NT2/D1 (cell line): Measurements from ENCODE around the gene UBASH3B.
A peak's percentile ranks its signal among the peaks of the same experiment; 100 is the strongest.

Experiments
- DNase-seq: peaks from one replicate; pipeline ENCODE4 v3.0.0-alpha.2; 2011; ENCODE audit warnings: low read depth, low spot score
- H3K27me3 ChIP-seq: 2 replicates; pipeline ENCODE4 v1.6.0; 2011; ENCODE audit warnings: mild to moderate bottlenecking; ENCODE audit not compliant: insufficient read length, insufficient read depth
- H3K36me3 ChIP-seq: 2 replicates; pipeline ENCODE4 v1.6.1; 2011; ENCODE audit warnings: mild to moderate bottlenecking, low read length, mixed read lengths; ENCODE audit not compliant: insufficient read depth, insufficient read length
- H3K4me1 ChIP-seq: 2 replicates; pipeline ENCODE4 v1.5.1; 2011; ENCODE audit not compliant: insufficient read depth, insufficient read length
- H3K4me3 ChIP-seq: 2 replicates; pipeline ENCODE4 v1.5.1; 2011; ENCODE audit warnings: low read depth; ENCODE audit not compliant: insufficient read length
- H3K9ac ChIP-seq: 2 replicates; pipeline ENCODE4 v1.6.0; 2011; ENCODE audit warnings: low read depth; ENCODE audit not compliant: insufficient read length
- H3K9me3 ChIP-seq: 2 replicates; pipeline ENCODE4 v1.5.1; 2011; ENCODE audit warnings: mild to moderate bottlenecking, low read length; ENCODE audit not compliant: insufficient read depth
- SUZ12 ChIP-seq: IDR thresholded peaks from 2 replicates; pipeline ENCODE4 v1.6.1; 2011; ENCODE audit not compliant: insufficient read length, insufficient read depth; ENCODE audit errors: extremely low read depth
- YY1 ChIP-seq: IDR thresholded peaks from 2 replicates; pipeline ENCODE4 v1.6.1; 2011; ENCODE audit not compliant: insufficient read length, insufficient read depth
- ZNF274 ChIP-seq: IDR thresholded peaks from 2 replicates; pipeline ENCODE4 v1.6.1; 2011; ENCODE audit warnings: mild to moderate bottlenecking, low read depth, low read length

UBASH3B gene

DNA sequence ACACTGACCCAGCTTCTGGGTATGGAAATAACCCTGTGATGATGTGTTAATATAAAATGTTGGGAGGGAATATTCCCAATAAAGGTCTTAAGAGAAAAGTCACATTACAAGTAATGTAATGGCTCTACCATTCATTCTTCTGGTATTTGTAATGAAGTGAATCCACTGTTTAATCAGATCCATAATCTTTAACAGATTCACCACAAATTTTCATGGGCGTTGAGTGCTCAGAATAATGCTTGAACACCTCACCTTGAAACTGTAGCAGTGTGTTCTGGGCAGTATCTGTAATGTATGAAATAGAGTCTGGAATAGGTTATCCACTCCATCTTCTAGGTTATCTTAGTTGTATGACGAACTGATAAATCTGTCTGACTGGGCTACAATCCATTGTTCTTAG, 156.2 kb downstream of the UBASH3B start:
- H3K9ac ChIP-seq = no peak overlapping the region
- no peaks in the 10 kb centered on the region for H3K4me1 ChIP-seq
- no peaks in the 10 kb centered on the region for H3K27me3 ChIP-seq
- no peaks in the 10 kb centered on the region for H3K9me3 ChIP-seq
- H3K36me3 ChIP-seq = peaks cover 11% of the 10 kb centered on the region
- no peak overlapping the region for H3K4me3 ChIP-seq
- no peak for DNase-seq
- TF ChIP-seq SUZ12 = no peak
- TF ChIP-seq YY1 = no peak
- no peak for TF ChIP-seq ZNF274

DNA sequence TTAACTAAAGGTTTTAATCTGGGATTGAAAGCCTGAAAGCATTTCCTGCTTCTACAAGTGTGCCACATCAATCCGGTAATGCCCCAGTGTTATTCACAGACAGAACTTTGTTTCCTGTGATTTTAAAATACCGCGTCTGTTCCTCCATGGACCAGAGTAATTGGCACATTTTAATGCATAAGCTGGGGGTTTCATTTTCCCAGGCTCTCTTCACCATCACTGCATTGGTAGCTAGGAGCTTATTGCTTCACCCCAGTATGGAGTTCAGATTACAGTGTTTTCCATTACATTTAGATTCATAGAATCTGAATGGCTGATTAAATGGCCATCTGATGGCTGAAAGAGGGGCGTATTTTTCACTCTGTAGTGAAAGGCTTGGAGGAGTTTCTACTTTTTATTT, 157.1 kb downstream of the UBASH3B start:
- H3K4me1 ChIP-seq = no peaks in the 10 kb centered on the region
- H3K36me3 ChIP-seq = peaks cover 7% of the 10 kb centered on the region
- TF ChIP-seq YY1 = no peak
- TF ChIP-seq SUZ12 = no peak
- no peak for TF ChIP-seq ZNF274
- DNase-seq = no peak
- no peak overlapping the region for H3K9ac ChIP-seq
- H3K27me3 ChIP-seq = no peaks in the 10 kb centered on the region
- H3K4me3 ChIP-seq = no peak overlapping the region
- no peaks in the 10 kb centered on the region for H3K9me3 ChIP-seq

- peak; percentile 58 for DNase-seq
- Histone ChIP-seq H3K9me3 (peaks cover 3% of the 10 kb centered on the region; the same call in 1 of the 2 replicates), H3K4me3 (no peak overlapping the region), H3K36me3 (peaks cover 7% of the 10 kb centered on the region), H3K27me3 (no peaks in the 10 kb centered on the region), H3K4me1 (no peaks in the 10 kb centered on the region), H3K9ac (no peak overlapping the region)
- TF ChIP-seq ZNF274 = no peak
- TF ChIP-seq SUZ12 = no peak
- TF ChIP-seq YY1 = no peak
These were observed 157.8 kb downstream of the UBASH3B start for GRCh38 chr11:122813176-122813893.

- Histone ChIP-seq H3K36me3 (peaks cover 7% of the 10 kb centered on the region), H3K4me1 (no peaks in the 10 kb centered on the region), H3K9ac (no peak overlapping the region), H3K27me3 (no peaks in the 10 kb centered on the region), H3K9me3 (peaks cover 8% of the 10 kb centered on the region), H3K4me3 (no peak overlapping the region)
- DNase-seq = no peak
- TF ChIP-seq YY1 = no peak
- TF ChIP-seq ZNF274 = no peak
- TF ChIP-seq SUZ12 = no peak
These were observed 158.4 kb downstream of the UBASH3B start for GRCh38 chr11:122813894-122814270.

DNA sequence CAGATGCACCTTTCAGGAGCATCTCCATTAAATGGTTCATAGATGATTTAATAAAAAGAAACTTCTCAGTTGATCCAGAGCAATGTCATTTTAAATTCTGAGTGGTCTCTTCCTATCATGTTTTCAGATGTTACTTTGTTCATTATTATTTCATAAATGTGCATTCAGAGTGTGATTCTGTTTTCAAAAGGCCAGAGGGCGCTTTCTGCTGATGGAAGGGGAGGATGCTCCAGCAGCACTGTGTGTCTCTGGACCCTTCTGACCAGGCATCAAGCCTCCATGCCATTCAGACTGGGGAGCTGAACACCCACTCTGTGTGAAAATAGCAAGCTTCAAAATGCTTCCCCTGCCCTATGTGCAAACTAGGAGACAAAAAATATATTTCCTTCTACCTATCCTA, 158.9 kb downstream of the UBASH3B start:
- H3K36me3 ChIP-seq = peaks cover 7% of the 10 kb centered on the region
- TF ChIP-seq YY1 (no peak), ZNF274 (no peak), SUZ12 (no peak)
- no peaks in the 10 kb centered on the region for H3K27me3 ChIP-seq
- H3K9ac ChIP-seq = no peak overlapping the region
- H3K4me1 ChIP-seq = no peaks in the 10 kb centered on the region
- no peak overlapping the region for H3K4me3 ChIP-seq
- peaks cover 13% of the 10 kb centered on the region for H3K9me3 ChIP-seq
- no peak for DNase-seq

DNA sequence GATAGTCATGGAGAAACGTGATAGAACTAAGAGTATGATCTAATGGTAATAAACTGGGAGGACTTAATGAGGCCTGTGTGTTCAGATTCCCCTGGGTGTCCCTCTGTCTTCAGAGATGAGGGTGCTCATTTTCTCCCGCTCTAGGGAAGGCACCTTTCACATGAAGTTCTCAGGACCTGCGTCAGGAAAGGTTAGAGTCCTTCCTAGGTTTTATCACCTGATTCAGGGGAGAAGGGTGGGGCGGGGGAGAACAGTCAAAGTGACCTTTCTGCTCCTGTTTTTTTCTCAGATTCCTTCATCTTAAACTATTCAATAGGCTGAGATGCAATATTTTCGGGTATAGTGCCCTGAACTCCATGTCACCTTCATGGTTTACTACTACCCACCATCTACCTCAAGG, 160.4 kb downstream of the UBASH3B start:
- Histone ChIP-seq H3K36me3 (peaks cover under 1% of the 10 kb centered on the region), H3K27me3 (no peaks in the 10 kb centered on the region), H3K9ac (no peak overlapping the region), H3K9me3 (peaks cover 28% of the 10 kb centered on the region), H3K4me3 (no peak overlapping the region), H3K4me1 (no peaks in the 10 kb centered on the region)
- DNase-seq = no peak
- TF ChIP-seq SUZ12 (no peak), YY1 (no peak), ZNF274 (no peak)

- Histone ChIP-seq H3K36me3 (no peaks in the 10 kb centered on the region), H3K9me3 (peaks cover 32% of the 10 kb centered on the region), H3K4me1 (peaks cover 2% of the 10 kb centered on the region), H3K4me3 (no peak overlapping the region), H3K27me3 (no peaks in the 10 kb centered on the region), H3K9ac (no peak overlapping the region)
- TF ChIP-seq YY1 = no peak
- no peak for TF ChIP-seq SUZ12
- TF ChIP-seq ZNF274 = no peak
- no peak for DNase-seq
These were observed 161.4 kb downstream of the UBASH3B start for GRCh38 chr11:122816761-122817520.
